Measurements from ENCODE around the gene CCDC116.

Gene CCDC116

GRCh38 chr22:21685164-21685513 lies 52.6 kb downstream of the CCDC116 start:
- Histone ChIP-seq H3K9me3 (ENCODE audit: severe bottlenecking) (no peaks in the 10 kb centered on the region), H3K4me3 (ENCODE audit: low read depth, low read length) (no peak overlapping the region), H3K36me3 (peaks cover 46% of the 10 kb centered on the region), H3K27me3 (ENCODE audit: insufficient read depth, low read depth, severe bottlenecking) (no peaks in the 10 kb centered on the region), H3K27ac (no peak overlapping the region)
- no peak for TF ChIP-seq CTCF (IDR thresholded peaks at IDR 0.05; ENCODE audit: low read depth, low read length)
- DNase-seq = no peak

GRCh38 chr22:21686193-21686608 lies 53.6 kb downstream of the CCDC116 start:
- no peak for DNase-seq
- Histone ChIP-seq H3K27me3 (ENCODE audit: insufficient read depth, low read depth, severe bottlenecking) (no peaks in the 10 kb centered on the region), H3K27ac (no peak overlapping the region), H3K4me3 (ENCODE audit: low read depth, low read length) (no peak overlapping the region), H3K36me3 (peaks cover 44% of the 10 kb centered on the region), H3K9me3 (ENCODE audit: severe bottlenecking) (no peaks in the 10 kb centered on the region)
- no peak for TF ChIP-seq CTCF (IDR thresholded peaks at IDR 0.05; ENCODE audit: low read depth, low read length)

All from WERI-Rb-1 (cell line).